IMR-90 (cell line): ENCODE results near the gene CCM2. TPM values are rescaled to one million over a fixed set of nuclear protein-coding genes. Genes with fewer than 3 reads are reported as not detected.

Experiments used
- ATAC-seq: fragments of 200-7000 bp; cut with Tn5 transposase; 2 replicates; pipeline ENCODE4 v1.9.1; 2020; ENCODE audit warnings: low read depth, mild to moderate bottlenecking, moderate library complexity
- BruUV-seq: library from RNA; stranded (reverse); fragments of 400-500 nt; replicated peaks from 2 replicates; lab custom pipeline; 2021; lab: Mats Ljungman, UMichigan
- CTCF ChIA-PET: fragments of 300-600 bp; formaldehyde crosslinking; extraction: SDS; loops from one replicate; lab custom pipeline; 2021; ENCODE audit warnings: antibody characterized with exemption; lab: Yijun Ruan, JAX
- POLR2A ChIA-PET: fragments of 300-600 bp; sonication (Branson Sonifier 250); formaldehyde crosslinking; loops from one replicate; lab custom pipeline; 2022; ENCODE audit warnings: antibody characterized with exemption; ENCODE audit not compliant: unreplicated experiment; lab: Charles Lee
- DNase-seq: peaks from one replicate; pipeline ENCODE4 v3.0.0; 2013
- H2AFZ ChIP-seq: replicated peaks from 2 replicates; pipeline ENCODE3; 2013; ENCODE audit warnings: low read length, mild to moderate bottlenecking; ENCODE audit not compliant: poor library complexity
- H2AK5ac ChIP-seq: 2 replicates; pipeline ENCODE4 v1.6.1; 2013; ENCODE audit warnings: low read depth, low read length, inconsistent platforms
- H2AK9ac ChIP-seq: replicated peaks from 2 replicates; pipeline ENCODE3; 2013; ENCODE audit warnings: mild to moderate bottlenecking, low read depth, low read length, moderate library complexity; ENCODE audit not compliant: poor library complexity
- H2BK120ac ChIP-seq: 2 replicates; pipeline ENCODE4 v1.6.1; 2013; ENCODE audit warnings: low read depth, low read length, inconsistent platforms
- H2BK15ac ChIP-seq: 3 replicates; pipeline ENCODE4 v1.6.1; 2013; ENCODE audit warnings: low read depth, low read length, inconsistent platforms
- H2BK20ac ChIP-seq: 2 replicates; pipeline ENCODE4 v1.6.1; 2013; ENCODE audit warnings: low read depth, mild to moderate bottlenecking, inconsistent platforms, low read length, moderate library complexity
- H2BK5ac ChIP-seq: 2 replicates; pipeline ENCODE4 v1.6.1; 2013; ENCODE audit warnings: mild to moderate bottlenecking, low read depth, low read length, inconsistent platforms; ENCODE audit not compliant: poor library complexity, severe bottlenecking
- H3K14ac ChIP-seq: replicated peaks from 2 replicates; pipeline ENCODE4 v1.6.1; 2013; ENCODE audit warnings: low read depth, low read length, inconsistent platforms
- H3K18ac ChIP-seq: 2 replicates; pipeline ENCODE4 v1.6.1; 2013; ENCODE audit warnings: low read depth, low read length, control low read depth
- H3K23ac ChIP-seq: 2 replicates; pipeline ENCODE4 v1.6.1; 2013; ENCODE audit warnings: low read depth, low read length, inconsistent platforms
- H3K27ac ChIP-seq: 2 replicates; pipeline ENCODE4 v1.5.1; 2013; ENCODE audit warnings: mild to moderate bottlenecking, control low read depth, low read length; ENCODE audit not compliant: insufficient read depth
- H3K27me3 ChIP-seq: 2 replicates; pipeline ENCODE4 v1.6.1; 2013; ENCODE audit warnings: low read length; ENCODE audit not compliant: control insufficient read depth, insufficient read depth
- H3K36me3 ChIP-seq: 2 replicates; pipeline ENCODE4 v1.6.1; 2013; ENCODE audit warnings: low read length, mixed read lengths; ENCODE audit not compliant: control insufficient read depth, insufficient read depth
- H3K4ac ChIP-seq: 2 replicates; pipeline ENCODE4 v1.6.1; 2013; ENCODE audit warnings: low read depth, low read length, inconsistent platforms
- H3K4me1 ChIP-seq: 2 replicates; pipeline ENCODE4 v1.6.1; 2013; ENCODE audit warnings: low read length, mixed read lengths; ENCODE audit not compliant: control insufficient read depth, insufficient read depth
- H3K4me2 ChIP-seq: 2 replicates; pipeline ENCODE4 v1.6.1; 2013; ENCODE audit warnings: low read depth, mild to moderate bottlenecking, control low read depth, low read length, moderate library complexity
- H3K4me3 ChIP-seq: 2 replicates; pipeline ENCODE4 v1.5.1; 2013; ENCODE audit warnings: low read depth, mild to moderate bottlenecking, control low read depth, low read length, moderate library complexity; ENCODE audit not compliant: insufficient read depth
- H3K56ac ChIP-seq: 2 replicates; pipeline ENCODE4 v1.6.1; 2013; ENCODE audit warnings: low read length, inconsistent platforms; ENCODE audit not compliant: insufficient read depth; ENCODE audit errors: extremely low read depth
- H3K79me1 ChIP-seq, 2 experiments: 2 replicates each; pipeline ENCODE4 v1.6.1; 2013; ENCODE audit warnings: low read length in 2 of 2, inconsistent platforms in 1 of 2, low read depth in 1 of 2
- H3K9ac ChIP-seq: 2 replicates; pipeline ENCODE4 v1.6.1; 2013; ENCODE audit warnings: low read depth, low read length, control low read depth
- H3K9me1 ChIP-seq: 2 replicates; pipeline ENCODE4 v1.6.1; 2013; ENCODE audit warnings: low read length, inconsistent platforms; ENCODE audit not compliant: insufficient read depth
- H3K9me3 ChIP-seq: 2 replicates; pipeline ENCODE4 v1.6.1; 2013; ENCODE audit warnings: low read length; ENCODE audit not compliant: control insufficient read depth, insufficient read depth
- H4K20me1 ChIP-seq: 2 replicates; pipeline ENCODE4 v1.6.1; 2013; ENCODE audit warnings: low read length, inconsistent platforms; ENCODE audit not compliant: insufficient read depth
- H4K5ac ChIP-seq: 2 replicates; pipeline ENCODE4 v1.6.1; 2013; ENCODE audit warnings: mild to moderate bottlenecking, low read depth, low read length, control low read depth
- H4K8ac ChIP-seq, 2 experiments: 2 replicates each; pipeline ENCODE4 v1.6.1; 2013; ENCODE audit warnings: low read depth in 2 of 2, low read length in 2 of 2, control low read depth in 1 of 2, inconsistent platforms in 1 of 2
- H4K91ac ChIP-seq: 2 replicates; pipeline ENCODE4 v1.6.1; 2013; ENCODE audit warnings: low read depth, low read length, inconsistent platforms; ENCODE audit not compliant: insufficient read depth
- BHLHE40 ChIP-seq: fragments of 150-350 bp; IDR thresholded peaks from 2 replicates; pipeline ENCODE4 v1.6.1; 2016; ENCODE audit warnings: mild to moderate bottlenecking, low read depth, low read length
- CEBPB ChIP-seq: IDR thresholded peaks from 2 replicates; pipeline ENCODE4 v1.6.1; 2012; ENCODE audit warnings: low read depth, low read length, improper control_type of control experiment
- CHD1 ChIP-seq: IDR thresholded peaks from 2 replicates; pipeline ENCODE4 v1.6.1; 2012; ENCODE audit warnings: low read depth, low read length, improper control_type of control experiment
- FOS ChIP-seq: fragments of 150-350 bp; IDR thresholded peaks from 2 replicates; pipeline ENCODE4 v1.6.1; 2016; ENCODE audit warnings: low read depth, low read length
- MAFK ChIP-seq: IDR thresholded peaks from 2 replicates; pipeline ENCODE4 v1.6.1; 2012; ENCODE audit warnings: low read depth, low read length, improper control_type of control experiment
- MAZ ChIP-seq: IDR thresholded peaks from 2 replicates; pipeline ENCODE4 v1.6.1; 2012; ENCODE audit warnings: low read depth, mild to moderate bottlenecking, low read length, improper control_type of control experiment, moderate library complexity, borderline replicate concordance
- MXI1 ChIP-seq: IDR thresholded peaks from 2 replicates; pipeline ENCODE4 v1.6.1; 2012; ENCODE audit warnings: low read depth, mild to moderate bottlenecking, low read length, moderate library complexity, borderline replicate concordance
- NFE2L2 ChIP-seq: fragments of 150-350 bp; IDR thresholded peaks from 2 replicates; pipeline ENCODE4 v1.6.1; 2016; ENCODE audit warnings: low read depth, mild to moderate bottlenecking, low read length
- POLR2A ChIP-seq: IDR thresholded peaks from 2 replicates; pipeline ENCODE4 v1.6.1; 2012; ENCODE audit warnings: mild to moderate bottlenecking, low read depth, low read length
- RAD21 ChIP-seq: IDR thresholded peaks from 2 replicates; pipeline ENCODE4 v1.6.1; 2012; ENCODE audit warnings: low read length, improper control_type of control experiment
- RCOR1 ChIP-seq: IDR thresholded peaks from 2 replicates; pipeline ENCODE4 v1.6.1; 2012; ENCODE audit warnings: mild to moderate bottlenecking, low read length, improper control_type of control experiment; ENCODE audit not compliant: insufficient replicate concordance
- RFX5 ChIP-seq: IDR thresholded peaks from 2 replicates; pipeline ENCODE4 v1.8.0; 2012; ENCODE audit warnings: low read depth, mild to moderate bottlenecking, low read length, moderate library complexity
- SMC3 ChIP-seq: fragments of 150-350 bp; IDR thresholded peaks from 2 replicates; pipeline ENCODE4 v1.6.1; 2016; ENCODE audit warnings: low read depth, mild to moderate bottlenecking, antibody characterized with exemption, low read length, moderate library complexity
- WGBS, 2 experiments: methylation state at CpG; one replicate each; pipeline versions ENCODE4 v1.1.5 to v1.1.7; 2013; ENCODE audit warnings: missing lambda C conversion rate in 2 of 2; ENCODE audit not compliant: insufficient read length in 1 of 2; ENCODE audit errors: extremely low coverage in 2 of 2; 5-methylcytosine and 5-hydroxymethylcytosine counted together
- dilution Hi-C: fragments of 300-500 bp; cut with HindIII; formaldehyde crosslinking; loops from one replicate; pipeline ENCODE4 v1.14.3; 2018; ENCODE audit warnings: low sequenced_read_pairs; ENCODE audit not compliant: unreplicated experiment
- in situ Hi-C: fragments of 300-500 bp; cut with MboI; formaldehyde crosslinking; loops from 3 replicates; pipeline ENCODE4 v1.14.3; 2019; ENCODE audit warnings: low sequenced_read_pairs, inconsistent platforms, mixed read lengths
- intact Hi-C: fragments of 100-400 bp; cut with micrococcal nuclease; formaldehyde crosslinking; loops from 2 replicates; pipeline ENCODE4 v1.10.0; 2022
- polyA plus RNA-seq, 3 experiments: library from polyadenylated mRNA; depleted of rRNA; stranded (reverse); fragments of >200 nt; gene quantifications; 2 replicates each; pipeline ENCODE4 v1.2.3, GENCODE V29; 2012; ENCODE audit warnings: low replicate concordance in 1 of 3
- total RNA-seq: library from RNA; depleted of rRNA; stranded (reverse); fragments of >200 nt; gene quantifications from 2 replicates; pipeline ENCODE4 v1.2.3, GENCODE V29; 2012
- TF ChIP-seq, protein P1 (sequence below): conservative IDR thresholded peaks from 2 replicates; pipeline ENCODE4 v1.5.1; 2012; ENCODE audit warnings: mild to moderate bottlenecking, low read depth, low read length, improper control_type of control experiment
- TF ChIP-seq, protein P2 (sequence below): fragments of 150-350 bp; IDR thresholded peaks from 2 replicates; pipeline ENCODE4 v1.6.1; 2017; ENCODE audit warnings: mild to moderate bottlenecking, antibody characterized with exemption, low read length, low read depth
- TF ChIP-seq, protein P3 (sequence below): fragments of 150-350 bp; IDR thresholded peaks from 2 replicates; pipeline ENCODE4 v1.6.1; 2016; ENCODE audit warnings: low read depth, mild to moderate bottlenecking, low read length, moderate library complexity, borderline replicate concordance

CCM2 gene
- total and polyA plus RNA-seq, 2 of the 4 experiments (the other 2 are of a cell fraction), result 65.2 to 78.5 TPM

DNA sequence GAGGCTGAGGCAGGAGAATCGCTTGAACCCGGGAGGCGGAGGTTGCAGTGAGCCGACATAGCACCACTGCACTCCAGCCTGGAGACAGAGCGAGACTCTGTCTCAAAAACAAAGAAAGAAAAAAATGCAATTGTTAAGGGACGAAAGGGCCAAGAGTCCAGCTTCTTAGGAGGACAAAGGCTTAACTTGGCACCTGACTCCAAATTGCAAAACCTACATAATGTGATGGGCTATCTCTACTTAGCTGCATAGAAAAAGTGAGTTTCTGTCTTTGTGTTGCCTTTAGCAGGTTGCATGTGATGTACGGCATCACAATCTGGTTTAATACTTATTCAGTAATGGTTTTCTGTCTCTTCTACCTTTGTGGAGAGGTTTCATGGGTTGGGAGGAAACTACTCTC lies 12.5 kb upstream of the CCM2 start:
- Histone ChIP-seq H4K5ac (peak overlapping the region; percentile 21; the same call in 1 of the 2 replicates), H2AK9ac (no peak overlapping the region)

More for the DNA sequence above, 12.5 kb upstream of the CCM2 start:
- Histone ChIP-seq H4K20me1 (peaks cover 21% of the 10 kb centered on the region), H3K18ac (no peak overlapping the region), H3K14ac (no peak overlapping the region), H3K4me3 (no peak overlapping the region), H2AK5ac (no peak overlapping the region), H4K91ac (no peak overlapping the region), H3K4me1 (peaks cover 12% of the 10 kb centered on the region), H2BK5ac (no peak overlapping the region), H3K27ac (no peak overlapping the region), H3K9ac (no peak overlapping the region), H3K36me3 (peaks cover 26% of the 10 kb centered on the region), H3K4ac (no peak overlapping the region), H2BK15ac (no peak overlapping the region), H4K8ac (peak overlapping the region in 1 of 2 experiments; percentile 87; a peak in 1 of 4 replicates), H3K27me3 (no peaks in the 10 kb centered on the region), H3K56ac (no peak overlapping the region), H3K9me3 (no peaks in the 10 kb centered on the region), H3K79me1 (peaks cover 18 to 44% of the 10 kb centered on the region in 2 experiments), H2BK20ac (no peak overlapping the region), H2AFZ (no peak overlapping the region), H3K9me1 (peaks cover 3% of the 10 kb centered on the region), H2BK120ac (no peak overlapping the region), H3K4me2 (no peak overlapping the region), H3K23ac (no peak overlapping the region)
- WGBS, 2 experiments, result 100% methylated on average over 4 of the region's 7 CpGs; no CpG with 5 or more reads in 1 of the 2 experiments
- no TSS peak for BruUV-seq
- ATAC-seq (no peak), DNase-seq (no peak)
- dilution Hi-C loops, result no loop called here
- in situ Hi-C loops, result no loop called here
- intact Hi-C loops, result no loop called here
- POLR2A ChIA-PET, result no interaction called here
- CTCF ChIA-PET, result no interaction called here
- TF ChIP-seq MAZ, result no peak
- TF ChIP-seq, protein P1, sequence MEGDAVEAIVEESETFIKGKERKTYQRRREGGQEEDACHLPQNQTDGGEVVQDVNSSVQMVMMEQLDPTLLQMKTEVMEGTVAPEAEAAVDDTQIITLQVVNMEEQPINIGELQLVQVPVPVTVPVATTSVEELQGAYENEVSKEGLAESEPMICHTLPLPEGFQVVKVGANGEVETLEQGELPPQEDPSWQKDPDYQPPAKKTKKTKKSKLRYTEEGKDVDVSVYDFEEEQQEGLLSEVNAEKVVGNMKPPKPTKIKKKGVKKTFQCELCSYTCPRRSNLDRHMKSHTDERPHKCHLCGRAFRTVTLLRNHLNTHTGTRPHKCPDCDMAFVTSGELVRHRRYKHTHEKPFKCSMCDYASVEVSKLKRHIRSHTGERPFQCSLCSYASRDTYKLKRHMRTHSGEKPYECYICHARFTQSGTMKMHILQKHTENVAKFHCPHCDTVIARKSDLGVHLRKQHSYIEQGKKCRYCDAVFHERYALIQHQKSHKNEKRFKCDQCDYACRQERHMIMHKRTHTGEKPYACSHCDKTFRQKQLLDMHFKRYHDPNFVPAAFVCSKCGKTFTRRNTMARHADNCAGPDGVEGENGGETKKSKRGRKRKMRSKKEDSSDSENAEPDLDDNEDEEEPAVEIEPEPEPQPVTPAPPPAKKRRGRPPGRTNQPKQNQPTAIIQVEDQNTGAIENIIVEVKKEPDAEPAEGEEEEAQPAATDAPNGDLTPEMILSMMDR, result no peak
- no peak for TF ChIP-seq RCOR1
- TF ChIP-seq POLR2A, result no peak
- TF ChIP-seq MAFK, result no peak
- TF ChIP-seq SMC3, result no peak
- TF ChIP-seq FOS, result no peak
- TF ChIP-seq CHD1, result no peak
- TF ChIP-seq CEBPB, result no peak
- no peak for TF ChIP-seq NFE2L2
- TF ChIP-seq RAD21, result no peak
- no peak for TF ChIP-seq MXI1
- no peak for TF ChIP-seq BHLHE40
- TF ChIP-seq, protein P2, sequence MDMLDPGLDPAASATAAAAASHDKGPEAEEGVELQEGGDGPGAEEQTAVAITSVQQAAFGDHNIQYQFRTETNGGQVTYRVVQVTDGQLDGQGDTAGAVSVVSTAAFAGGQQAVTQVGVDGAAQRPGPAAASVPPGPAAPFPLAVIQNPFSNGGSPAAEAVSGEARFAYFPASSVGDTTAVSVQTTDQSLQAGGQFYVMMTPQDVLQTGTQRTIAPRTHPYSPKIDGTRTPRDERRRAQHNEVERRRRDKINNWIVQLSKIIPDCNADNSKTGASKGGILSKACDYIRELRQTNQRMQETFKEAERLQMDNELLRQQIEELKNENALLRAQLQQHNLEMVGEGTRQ, result no peak
- TF ChIP-seq, protein P3, sequence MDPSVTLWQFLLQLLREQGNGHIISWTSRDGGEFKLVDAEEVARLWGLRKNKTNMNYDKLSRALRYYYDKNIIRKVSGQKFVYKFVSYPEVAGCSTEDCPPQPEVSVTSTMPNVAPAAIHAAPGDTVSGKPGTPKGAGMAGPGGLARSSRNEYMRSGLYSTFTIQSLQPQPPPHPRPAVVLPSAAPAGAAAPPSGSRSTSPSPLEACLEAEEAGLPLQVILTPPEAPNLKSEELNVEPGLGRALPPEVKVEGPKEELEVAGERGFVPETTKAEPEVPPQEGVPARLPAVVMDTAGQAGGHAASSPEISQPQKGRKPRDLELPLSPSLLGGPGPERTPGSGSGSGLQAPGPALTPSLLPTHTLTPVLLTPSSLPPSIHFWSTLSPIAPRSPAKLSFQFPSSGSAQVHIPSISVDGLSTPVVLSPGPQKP, result no peak
- no peak for TF ChIP-seq RFX5
